IMR-90 (cell line): Measurements from ENCODE around the gene TULP3.
"Not testable (repeated sequence)": the region's sequence is repeated elsewhere in the genome, so short reads cannot be mapped to it uniquely, and the experiment has no call there.

ENCODE experiments used
- CTCF ChIP-seq: conservative IDR thresholded peaks from 2 replicates; pipeline ENCODE4 v1.5.1; 2012; ENCODE audit warnings: mild to moderate bottlenecking, low read depth, low read length, improper control_type of control experiment
- POLR2A ChIP-seq: IDR thresholded peaks from 2 replicates; pipeline ENCODE4 v1.6.1; 2012; ENCODE audit warnings: mild to moderate bottlenecking, low read depth, low read length
- SMC3 ChIP-seq: fragments of 150-350 bp; IDR thresholded peaks from 2 replicates; pipeline ENCODE4 v1.6.1; 2016; ENCODE audit warnings: low read depth, mild to moderate bottlenecking, antibody characterized with exemption, low read length, moderate library complexity
- TF ChIP-seq, protein P1 (sequence below): fragments of 150-350 bp; IDR thresholded peaks from 2 replicates; pipeline ENCODE4 v1.6.1; 2017; ENCODE audit warnings: mild to moderate bottlenecking, antibody characterized with exemption, low read length, low read depth

DNA sequence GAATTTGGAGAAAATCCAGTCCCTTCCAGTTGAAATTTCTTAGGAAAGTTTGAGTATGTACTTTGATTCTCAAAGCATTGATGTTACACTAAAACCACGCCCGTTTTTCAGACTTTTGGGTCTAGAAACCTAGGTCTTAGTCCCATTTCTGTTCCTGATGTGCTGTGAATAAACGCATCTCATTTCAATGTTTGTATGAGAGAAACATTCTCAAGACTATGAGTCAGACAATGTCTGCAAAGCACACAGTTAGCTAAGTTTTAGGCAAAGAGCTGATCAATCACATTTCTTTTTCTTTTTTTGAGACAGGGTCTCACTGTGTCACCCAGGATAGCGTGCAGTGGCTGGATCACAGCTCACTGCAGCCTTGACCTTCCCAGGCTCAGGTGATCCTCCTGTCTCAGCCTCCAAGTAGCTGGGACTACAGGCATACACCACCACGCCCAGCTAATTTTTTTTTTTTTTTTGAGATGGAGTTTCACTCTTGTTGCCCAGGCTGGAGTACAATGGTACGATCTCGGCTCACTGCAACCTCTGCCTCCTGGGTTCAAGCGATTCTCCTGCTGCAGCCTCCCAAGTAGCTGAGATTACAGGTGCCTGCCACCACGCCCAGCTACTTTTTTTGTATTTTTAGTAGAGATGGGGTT, 21.6 kb upstream of the TULP3 start:
- not testable (repeated sequence) for TF ChIP-seq CTCF, POLR2A, SMC3
- TF ChIP-seq, protein P1, sequence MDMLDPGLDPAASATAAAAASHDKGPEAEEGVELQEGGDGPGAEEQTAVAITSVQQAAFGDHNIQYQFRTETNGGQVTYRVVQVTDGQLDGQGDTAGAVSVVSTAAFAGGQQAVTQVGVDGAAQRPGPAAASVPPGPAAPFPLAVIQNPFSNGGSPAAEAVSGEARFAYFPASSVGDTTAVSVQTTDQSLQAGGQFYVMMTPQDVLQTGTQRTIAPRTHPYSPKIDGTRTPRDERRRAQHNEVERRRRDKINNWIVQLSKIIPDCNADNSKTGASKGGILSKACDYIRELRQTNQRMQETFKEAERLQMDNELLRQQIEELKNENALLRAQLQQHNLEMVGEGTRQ, result not testable (repeated sequence)
